Activated T-cell treated with anti-CD3 and anti-CD28 coated beads, Interleukin-2, amount 50 U/mL, for 1 hour (primary cell): Measurements from ENCODE around the gene TPMT.
"Not testable (repeated sequence)": the region's sequence is repeated elsewhere in the genome, so short reads cannot be mapped to it uniquely, and the experiment has no call there.

ENCODE experiments used
- DNase-seq: peaks from one replicate; pipeline ENCODE4 v3.0.0-alpha.2; 2020

Gene TPMT

DNA sequence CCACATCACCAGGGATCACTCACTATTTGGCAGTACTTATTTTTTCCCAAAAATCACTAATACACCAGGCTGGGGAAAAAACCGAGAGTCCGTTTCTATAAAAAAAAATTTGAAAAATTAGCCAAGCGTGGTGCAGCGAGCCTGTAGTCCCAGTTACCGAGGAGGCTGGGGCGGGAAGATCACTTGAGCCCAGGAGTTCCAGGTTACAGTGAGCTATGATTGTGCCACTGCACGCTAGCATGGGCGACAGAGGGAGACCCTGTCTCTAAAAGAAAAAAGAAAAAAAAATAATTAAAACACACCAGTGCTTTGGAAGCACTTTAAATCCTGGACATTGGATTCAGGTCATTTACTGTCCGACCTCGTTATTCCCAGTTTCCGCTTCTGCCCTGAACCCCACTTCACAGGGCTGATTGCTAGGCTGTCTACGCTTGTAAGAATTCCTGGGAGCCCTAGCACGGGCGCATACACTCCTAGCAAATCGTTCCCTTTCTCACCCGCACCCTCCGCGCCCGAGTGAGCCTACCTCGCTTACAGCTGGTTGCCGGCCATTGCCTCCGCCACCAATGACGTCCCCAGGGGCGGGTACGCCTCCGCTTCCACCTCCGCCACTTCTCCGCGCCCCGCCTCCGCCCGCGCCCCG lies at the start of gene TPMT:
TSS of gene TPMT (minus strand) at position 571 of the 643 bp plus-strand sequence. CDS start 5,950 bp downstream, outside the sequence.
- no peak for DNase-seq

DNA sequence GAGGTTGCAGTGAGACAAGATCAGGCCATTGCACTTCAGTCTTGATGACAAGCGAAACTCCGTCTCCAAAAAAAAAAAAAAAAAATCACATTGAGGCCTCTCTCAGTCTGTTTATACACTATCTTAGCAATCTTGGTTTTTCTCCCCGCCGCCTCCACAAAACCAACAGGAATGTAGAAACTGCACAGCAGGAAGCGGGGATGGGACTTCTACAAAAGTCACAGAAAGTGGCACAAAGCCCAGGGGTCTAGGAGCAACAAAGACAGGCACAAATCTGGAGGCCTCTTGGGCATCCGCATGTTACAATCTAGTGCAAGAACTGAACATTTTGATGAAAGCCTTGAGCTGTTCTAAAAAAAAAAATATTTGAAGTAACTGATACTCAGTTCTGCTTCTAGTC lies 48.9 kb upstream of the TPMT start:
- DNase-seq, result no peak

DNA sequence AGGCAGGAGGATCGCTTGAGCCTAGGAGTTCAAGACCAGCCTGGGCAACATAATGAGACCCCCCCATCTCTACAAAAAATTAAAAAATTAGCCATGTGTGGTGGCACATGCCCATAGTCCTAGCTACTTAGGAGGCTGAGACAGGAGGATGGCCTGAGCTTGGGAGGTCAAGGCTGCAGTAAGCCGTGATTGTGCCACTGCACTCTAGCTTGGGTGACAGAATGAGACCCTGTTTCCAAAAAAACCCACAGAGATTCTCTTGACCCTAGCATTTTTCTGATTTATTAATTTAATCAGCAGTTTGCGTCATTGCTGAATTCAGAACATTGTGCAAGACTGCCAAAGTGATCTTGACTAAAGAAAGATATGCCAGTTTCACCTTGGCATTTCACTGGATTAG lies 37.1 kb upstream of the TPMT start:
- no peak for DNase-seq

DNA sequence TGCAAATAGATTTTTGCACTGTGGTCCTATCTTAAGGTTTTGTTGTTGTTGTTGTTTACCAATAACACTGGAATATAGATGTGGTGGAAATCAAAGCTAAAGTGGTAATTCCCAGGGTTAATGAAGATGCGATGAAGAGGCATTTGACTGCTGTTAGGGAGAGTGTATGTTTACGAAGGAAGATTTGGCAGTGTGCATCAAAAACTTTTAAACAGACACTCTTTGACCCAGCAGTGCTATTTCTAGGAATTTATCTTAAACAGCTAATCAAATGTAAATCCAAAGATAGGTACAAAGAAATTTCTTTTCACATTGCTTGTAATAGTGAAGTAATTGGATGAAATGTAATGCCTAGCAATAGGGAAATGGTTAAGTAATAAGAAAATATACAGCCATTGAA lies 34.3 kb upstream of the TPMT start:
- no peak for DNase-seq

DNA sequence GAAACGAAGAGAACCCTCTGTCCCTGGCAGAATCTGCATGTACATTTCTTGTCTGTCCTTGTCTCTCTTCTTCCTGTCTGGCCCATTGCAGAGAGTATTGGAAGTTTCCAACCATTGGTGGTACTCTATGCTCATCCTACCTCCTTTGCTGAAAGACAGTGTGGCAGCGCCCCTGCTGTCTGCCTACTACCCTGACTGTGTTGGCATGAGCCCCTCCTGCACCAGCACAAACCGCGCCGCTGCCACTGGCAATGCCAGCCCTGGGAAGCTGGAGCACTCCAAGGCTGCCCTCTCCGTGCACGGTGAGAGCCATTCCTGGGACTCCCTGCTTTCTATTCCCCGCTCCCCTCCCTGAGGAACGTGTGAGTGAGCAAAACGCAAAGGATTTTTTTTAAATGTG lies 32.8 kb upstream of the TPMT start:
- no peak for DNase-seq

DNA sequence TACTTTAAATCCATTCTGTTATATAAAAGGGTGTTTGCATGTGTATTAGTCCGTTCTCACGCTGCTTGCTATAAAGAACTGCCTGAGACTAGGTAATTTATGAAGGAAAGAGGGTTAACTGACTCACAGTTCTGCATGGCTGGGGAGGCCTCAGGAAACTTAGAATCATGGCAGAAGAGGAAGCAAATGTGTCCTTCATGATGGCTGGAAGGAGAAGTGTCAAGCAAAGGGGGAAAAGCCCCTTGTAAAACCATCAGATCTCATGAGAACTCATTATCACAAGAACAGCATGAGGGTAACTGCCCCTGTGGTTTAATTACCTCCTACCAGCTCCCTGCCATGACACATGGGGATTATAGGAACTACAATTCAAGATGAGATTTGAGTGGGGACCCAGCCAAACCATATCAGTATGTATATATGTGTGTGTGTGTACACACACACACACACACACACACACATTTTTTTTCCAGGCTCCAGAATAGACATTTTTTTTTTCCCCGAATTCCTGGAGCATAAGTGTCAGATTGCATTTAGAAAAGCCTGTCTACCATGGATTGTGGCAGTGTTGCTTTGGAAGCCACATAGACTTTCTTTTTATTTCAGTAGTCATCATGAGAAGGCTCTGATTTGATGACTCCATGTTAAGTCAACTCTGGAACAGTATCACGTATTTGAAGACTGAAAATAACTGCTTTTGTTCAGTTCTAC lies 31.8 kb upstream of the TPMT start:
- DNase-seq, result no peak

DNA sequence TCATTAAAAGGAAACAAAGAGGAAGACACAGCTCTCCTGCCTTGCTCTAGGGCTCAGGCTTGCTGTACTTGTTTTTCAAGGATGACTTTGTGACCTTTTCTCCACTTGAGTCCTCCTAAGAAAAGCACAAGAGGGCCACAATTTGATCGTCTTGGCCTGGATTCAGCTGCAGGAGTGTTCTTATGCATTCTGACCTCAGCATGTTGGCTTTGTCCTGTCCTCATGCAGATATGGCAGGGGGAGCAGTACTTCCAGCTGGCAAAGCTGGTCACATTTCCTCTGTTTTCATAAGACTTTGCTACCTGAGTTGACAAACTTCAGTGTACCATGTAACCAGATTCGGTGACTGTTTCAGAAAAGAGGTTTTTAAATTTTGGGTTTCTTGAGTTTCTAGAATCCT lies 31.2 kb upstream of the TPMT start:
- no peak for DNase-seq

DNA sequence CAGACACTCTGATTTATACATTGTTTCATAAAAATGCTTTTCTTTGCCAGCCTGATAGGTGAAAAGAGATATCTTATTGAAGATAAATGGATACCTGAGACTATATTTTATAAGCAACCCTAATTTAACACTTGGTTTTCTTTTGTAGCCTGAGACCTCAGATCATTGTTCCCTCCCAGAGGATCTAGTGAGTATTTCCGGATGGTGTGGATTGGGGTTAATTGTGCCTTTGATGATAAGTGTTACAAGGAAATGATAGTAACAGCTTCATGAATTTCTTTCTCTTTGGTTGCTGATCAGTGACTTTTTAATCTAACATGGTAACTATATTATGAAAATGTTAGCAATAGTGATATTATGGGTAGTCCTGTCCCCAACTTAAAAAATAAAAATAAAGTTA lies 30.7 kb upstream of the TPMT start:
- DNase-seq, result no peak

DNA sequence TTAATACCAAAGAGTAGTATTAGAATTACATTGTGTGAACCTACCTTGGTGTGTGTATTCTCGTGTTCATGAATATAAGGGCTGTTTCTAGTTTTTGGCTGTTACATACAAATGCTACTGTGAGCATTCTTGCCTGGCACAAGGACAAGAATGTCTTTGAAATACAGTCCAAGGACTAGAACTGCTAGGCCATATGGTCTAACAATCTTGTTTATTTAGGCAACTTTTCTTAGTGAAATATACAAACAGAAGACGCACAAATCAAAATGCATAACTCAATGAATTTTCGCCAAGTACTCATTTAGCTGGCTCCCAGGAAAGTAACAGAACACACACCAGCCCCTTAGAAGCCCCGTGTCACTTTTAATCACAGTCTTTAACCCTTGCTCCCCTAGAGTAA lies 28.9 kb upstream of the TPMT start:
- no peak for DNase-seq

DNA sequence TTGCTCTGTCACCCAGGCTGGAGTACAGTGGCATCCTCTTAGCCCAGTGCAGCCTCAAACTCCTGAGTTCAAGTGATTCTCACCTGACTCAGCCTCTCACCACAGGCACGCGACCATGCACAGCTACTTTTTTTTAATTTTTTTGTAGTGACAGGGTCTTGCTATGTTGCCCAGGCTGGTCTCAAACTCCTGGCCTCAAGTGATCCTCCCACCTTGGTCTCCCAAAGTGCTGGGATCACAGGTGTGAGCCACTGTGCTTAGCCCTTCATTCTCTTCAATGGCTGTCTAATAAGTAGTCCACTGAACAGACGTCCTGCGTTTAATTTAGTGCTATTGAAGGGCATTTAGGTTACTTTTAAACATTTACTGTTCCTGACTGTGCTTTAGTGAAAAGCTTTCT lies 27.7 kb upstream of the TPMT start:
- DNase-seq, result no peak

DNA sequence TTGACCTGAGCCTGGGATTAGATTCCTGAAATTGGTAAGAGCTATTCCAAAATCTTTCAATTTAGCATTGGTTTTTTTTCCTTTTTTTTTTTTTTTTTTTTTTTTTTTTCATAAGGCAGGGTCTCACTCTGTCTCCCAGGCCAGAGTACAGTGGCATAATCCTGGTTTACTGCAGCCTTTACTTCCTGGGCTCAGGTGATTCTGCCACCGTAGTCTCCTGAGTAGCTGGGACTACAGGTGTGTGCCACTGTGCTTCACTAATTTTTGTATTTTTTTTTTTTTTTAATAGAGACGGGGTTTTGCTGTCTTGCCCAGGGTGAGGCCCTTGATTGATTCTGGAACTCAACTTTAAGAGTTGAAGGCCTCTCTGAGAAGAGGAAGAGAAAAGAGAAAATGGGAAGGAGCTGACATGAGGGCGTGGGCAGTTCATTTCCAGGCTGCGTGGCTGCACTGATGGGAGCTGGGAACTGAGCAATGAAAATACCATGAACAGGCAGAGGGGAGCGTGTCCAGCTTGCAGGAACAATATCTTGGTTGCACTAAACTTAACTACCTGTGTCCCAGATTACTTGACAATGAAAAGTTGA lies 25.0 kb upstream of the TPMT start:
- no peak for DNase-seq

DNA sequence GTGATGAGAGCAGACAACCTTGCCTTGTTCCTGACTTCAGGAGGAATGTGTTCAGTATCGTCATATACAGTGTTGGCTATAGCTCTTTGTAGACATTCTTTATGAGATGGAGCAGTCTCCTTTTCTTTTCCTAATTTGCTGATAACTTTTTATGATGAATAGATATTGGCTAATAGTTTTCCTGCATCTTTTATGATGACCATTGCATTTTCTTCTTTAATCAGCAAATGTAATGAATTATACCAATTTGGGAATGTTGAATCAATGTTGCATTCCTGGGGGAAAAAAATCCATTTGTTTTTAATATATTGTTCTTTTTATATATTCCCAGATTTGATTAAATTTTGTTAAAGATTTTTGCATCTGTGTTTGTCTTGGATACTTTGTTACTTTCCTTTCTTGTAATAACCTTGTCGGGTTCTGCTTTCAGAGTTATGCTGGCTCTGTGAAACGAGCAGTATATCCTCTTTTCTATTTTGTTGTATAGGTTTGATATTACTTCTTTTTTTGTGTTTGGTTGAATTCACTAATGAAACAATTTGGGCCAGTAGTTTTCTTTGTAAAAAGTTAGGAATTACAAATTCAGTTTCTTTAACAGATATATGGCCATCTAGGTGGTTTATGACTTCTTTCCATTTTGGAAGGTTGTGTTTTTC lies 24.2 kb upstream of the TPMT start:
- no peak for DNase-seq

DNA sequence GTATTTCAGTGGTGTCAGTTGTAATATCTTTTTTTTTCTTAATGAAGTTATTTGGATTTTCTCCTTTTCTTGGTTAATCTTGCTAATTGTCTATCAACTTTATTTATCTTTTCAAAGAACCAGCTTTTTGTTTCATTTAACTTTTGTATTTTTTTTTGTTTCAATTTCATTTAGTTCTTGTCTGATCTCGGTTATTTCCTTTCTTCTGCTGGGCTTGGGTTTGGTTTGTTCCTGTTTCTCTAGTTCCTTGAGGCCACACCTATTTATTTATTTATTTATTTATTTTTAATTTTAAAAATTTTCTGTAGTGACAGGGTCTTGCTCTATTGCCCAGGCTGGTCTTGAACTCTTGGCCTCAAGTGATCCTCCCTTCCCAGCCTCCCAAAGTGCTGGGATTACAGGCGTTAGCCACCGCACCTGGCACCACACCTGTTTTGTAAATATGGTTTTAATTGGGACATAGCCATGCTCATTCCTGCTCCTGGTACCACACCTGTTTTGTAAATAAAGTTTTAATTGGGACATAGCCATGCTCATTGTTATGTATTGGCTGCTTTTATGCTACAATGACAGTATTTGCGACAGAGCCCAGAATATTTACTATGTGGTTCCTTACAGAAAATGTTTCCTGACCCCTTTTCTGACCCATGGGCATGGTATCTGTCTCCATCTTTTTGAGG lies 22.5 kb upstream of the TPMT start:
- no peak for DNase-seq

DNA sequence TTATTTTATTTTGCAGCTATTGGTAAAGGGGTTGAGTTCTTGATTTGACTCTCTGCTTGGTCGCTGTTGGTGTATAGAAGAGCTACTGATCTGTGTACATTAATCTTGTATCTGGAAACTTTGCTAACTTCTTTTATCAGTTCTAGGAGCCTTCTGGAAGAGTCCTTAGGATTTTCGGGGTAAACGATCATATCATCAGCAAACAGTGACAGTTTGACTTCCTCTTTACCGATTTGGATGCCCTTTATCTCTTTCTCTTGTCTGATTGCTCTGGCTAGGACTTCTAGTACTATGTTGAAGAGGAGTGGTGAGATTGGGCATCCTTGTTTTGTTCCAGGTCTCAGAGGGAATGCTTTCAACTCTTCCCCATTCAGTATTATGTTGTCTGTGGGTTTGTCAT lies 21.3 kb upstream of the TPMT start:
- not testable (repeated sequence) for DNase-seq

DNA sequence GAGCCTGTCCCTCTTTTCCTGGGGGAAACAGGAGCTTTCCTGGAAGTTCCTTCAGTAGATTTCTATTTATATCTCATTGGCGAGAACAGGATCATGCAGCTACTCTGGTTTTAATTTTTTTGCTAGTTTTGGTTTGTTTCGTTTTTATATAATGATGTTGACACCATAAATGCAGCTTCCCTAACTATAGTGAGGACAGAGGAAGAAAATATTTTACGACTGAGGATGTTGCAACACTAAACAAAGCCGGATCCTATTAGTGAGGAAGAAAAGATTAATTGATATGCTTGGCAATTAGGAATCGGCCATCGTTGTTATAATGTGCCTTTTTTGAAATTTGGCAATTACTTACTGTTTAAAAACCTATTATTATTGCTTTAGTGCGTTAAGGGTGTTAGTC lies 17.0 kb upstream of the TPMT start:
- no peak for DNase-seq

DNA sequence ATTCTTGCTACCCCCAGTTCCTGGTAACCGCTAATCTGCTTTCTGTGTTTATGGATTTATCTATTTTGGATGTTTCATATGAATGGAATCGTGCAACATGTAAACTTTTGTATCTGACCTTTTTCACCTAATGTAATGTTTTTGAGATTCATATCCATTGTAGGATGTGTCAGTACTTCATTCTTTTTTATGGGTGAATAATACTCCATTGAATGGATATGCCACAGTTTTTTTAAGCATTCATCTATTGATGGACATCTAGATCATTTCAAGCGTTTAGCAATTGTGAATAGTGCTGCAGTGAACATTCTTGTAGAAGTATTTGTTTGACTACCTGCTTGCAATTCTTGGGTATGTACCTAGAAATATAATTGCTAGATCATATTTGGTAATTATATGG lies 13.4 kb upstream of the TPMT start:
- DNase-seq, result no peak

DNA sequence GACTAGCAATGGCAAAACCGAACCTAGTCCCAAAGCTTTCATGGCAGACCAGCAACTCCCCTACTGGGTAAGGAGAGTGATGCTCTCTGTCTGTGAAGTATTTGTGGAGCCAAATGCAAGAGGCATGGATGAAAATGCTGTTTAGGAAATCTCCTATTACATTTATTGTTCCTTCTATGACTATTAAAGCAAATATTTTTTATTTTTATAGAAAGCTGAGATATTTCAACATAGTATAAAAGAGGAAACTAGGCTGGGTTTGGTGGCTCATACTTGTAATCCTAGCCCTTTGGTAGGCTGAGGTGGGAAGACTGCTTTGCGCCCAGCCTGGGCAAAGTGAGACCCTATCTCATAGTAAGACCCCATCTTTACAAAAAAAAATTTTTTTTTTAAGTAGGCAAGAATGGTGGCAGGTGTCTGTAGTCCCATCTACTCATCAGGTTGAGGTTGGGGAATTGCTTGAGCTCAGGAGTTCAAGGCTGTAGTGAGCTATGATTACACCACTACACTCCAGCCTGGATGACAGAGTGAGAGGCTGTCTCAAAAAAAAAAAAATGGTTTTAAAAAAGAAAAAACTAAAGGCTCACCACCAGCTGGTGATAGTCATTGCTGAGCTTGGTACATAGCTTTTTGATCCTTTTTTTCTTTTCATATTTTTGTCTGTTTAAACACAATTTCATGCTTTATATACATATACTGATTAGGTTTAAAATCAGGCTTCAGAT lies 11.6 kb upstream of the TPMT start:
- DNase-seq, result no peak

DNA sequence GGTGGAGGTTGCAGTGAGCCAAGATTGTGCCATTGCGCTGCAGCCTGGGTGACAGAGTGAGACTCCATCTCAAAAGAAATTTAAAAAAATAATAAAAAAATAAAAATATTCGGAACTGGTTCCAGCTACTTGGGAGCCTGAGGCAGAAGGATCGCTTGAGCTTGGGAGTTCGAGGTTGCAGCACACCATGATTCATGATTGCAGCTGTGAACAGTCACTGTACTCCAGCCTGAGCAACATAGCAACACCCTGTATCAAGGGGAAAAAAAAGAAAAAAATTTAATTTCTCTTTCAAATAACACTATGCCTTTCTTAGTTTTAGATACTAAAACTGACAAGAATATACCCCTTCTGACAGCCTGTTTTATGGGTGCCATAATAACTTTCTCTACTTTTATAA lies 10.9 kb upstream of the TPMT start:
- DNase-seq, result no peak

DNA sequence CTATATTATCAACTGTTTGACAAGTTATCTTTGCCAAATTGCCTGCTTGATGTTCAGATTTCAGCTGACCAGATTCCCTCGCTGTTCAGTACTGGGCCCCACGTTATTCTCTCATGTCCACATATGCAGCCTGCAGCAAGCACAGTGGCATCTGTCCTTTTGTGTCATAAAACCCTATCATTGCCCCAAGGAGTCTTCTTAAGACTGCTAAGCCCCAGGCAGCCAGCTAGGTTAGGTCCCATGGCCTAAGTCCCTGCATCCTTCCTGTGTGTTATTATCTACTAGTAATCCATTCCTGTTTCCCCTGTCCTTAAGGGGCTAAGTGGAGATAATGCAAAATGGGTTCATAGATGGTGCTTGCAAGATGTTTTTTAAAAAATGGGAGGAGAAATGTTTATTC lies 7.5 kb upstream of the TPMT start:
- DNase-seq, result no peak

DNA sequence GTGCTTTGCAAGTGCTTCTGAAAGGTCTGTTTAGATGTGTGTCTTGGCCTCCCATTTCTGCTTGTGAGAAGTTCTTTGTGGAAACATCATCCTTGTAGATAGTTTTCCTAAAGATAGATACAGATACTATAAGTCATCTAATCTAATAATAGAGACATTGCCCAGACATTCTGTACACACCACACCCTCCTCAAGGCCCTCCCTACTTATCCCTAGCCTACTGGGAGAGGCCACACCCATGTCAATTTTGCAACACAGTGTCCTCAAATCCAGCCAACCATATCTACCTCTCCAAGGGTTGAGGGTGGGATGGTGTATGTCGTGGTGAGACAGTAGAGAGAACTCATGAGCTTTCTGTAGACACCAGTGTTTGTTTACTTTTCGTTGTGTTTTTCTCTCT lies 6.6 kb upstream of the TPMT start:
- DNase-seq, result no peak

DNA sequence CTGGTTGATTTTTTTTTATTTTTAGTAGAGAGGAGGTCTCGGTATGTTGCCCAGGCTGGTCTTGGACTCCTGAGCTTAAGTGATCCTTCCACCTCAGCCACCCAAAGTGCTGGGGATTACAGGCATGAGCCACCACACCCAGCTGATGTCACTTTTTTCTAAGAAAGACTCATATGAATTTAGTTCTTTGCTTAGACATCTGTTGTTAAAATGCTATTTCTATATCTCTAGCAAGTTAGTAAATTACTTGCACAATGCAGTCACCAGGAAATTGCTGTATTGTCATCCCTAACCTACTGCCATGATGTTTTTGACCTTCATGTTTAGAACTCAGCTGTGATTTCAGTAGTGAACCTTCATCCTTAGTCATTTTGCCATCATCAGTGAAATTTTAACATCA lies 6.0 kb upstream of the TPMT start:
- no peak for DNase-seq

DNA sequence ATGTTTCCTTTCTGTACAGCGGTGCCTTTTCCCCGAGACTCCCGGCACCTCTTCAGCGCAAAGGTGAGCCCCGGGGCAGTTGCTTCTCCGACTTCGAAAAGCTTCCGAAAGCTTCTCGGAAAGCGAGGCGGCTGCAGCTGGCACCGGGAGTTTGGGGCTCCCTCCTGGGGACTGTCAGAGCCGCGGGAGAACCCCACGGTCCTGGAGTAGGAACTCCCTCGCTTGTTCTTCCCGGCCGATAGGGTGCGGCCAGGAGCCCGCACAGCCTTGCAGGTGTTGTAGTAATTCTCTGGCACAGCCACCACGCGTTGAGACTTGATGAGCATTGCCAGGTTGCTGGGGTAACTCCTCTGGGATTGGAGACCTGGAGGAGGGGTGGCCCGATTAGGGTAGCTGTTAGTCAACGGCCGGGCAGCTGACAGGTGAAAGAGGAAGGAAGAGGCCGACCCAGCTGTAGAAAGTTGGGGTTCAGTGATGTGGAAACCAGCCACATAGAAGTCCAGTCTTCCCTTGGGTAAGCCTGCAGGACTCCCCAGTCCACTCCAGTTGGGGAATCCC lies 1.1 kb upstream of the TPMT start:
- DNase-seq, result peak; percentile 64
